Tibial artery (tissue), 4 donors: Measurements from ENCODE around the gene CLDN6.

Experiments used
- DNase-seq, 2 donors: peaks; one replicate each; pipeline ENCODE4 v3.0.0-alpha.2; 2019
- H3K27ac ChIP-seq, 2 donors: fragments of 200-600 bp; sonication (generic) in 1 of 2; 1 replicate in 1 of 2; 2 replicates in 1 of 2; pipeline ENCODE4 v1.5.1; 2018 to 2019; ENCODE audit warnings: mild to moderate bottlenecking in 1 of 2
- H3K27me3 ChIP-seq, 2 donors: fragments of 200-600 bp; sonication (generic) in 1 of 2; one replicate each; pipeline versions ENCODE4 v1.5.1 to v1.6.0; 2016 to 2019
- H3K36me3 ChIP-seq, 3 donors: fragments of 200-600 bp; sonication (generic) in 2 of 3; one replicate each; pipeline ENCODE4 v1.5.1; 2016 to 2019; ENCODE audit warnings: mild to moderate bottlenecking in 2 of 3
- H3K4me1 ChIP-seq, 4 donors: fragments of 200-600 bp; sonication (generic) in 2 of 4; 1 replicate in 3 of 4; 2 replicates in 1 of 4; pipeline ENCODE4 v1.5.1; 2016 to 2019
- H3K4me3 ChIP-seq, 2 donors: fragments of 200-600 bp; sonication (generic) in 1 of 2; 1 replicate in 1 of 2; 2 replicates in 1 of 2; pipeline ENCODE4 v1.5.1; 2018 to 2019; ENCODE audit warnings: mild to moderate bottlenecking in 2 of 2
- H3K9me3 ChIP-seq, 3 donors: fragments of 200-600 bp; sonication (generic) in 1 of 3; one replicate each; pipeline ENCODE4 v1.5.1; 2016 to 2019
- intact Hi-C: fragments of 100-400 bp; cut with DNase I; formaldehyde crosslinking; loops from one replicate; pipeline ENCODE4 v1.15.0; 2023; ENCODE audit warnings: low total_unique reads
- TF ChIP-seq, protein P1 (sequence below), 2 experiments: fragments of 200-600 bp in 1 of 2; fragments of 450-650 bp in 1 of 2; IDR thresholded peaks; one replicate each; pipeline ENCODE4 v1.5.1; 2017 to 2019; ENCODE audit warnings: antibody characterized with exemption in 2 of 2, mild to moderate bottlenecking in 1 of 2, moderate library complexity in 1 of 2

The CLDN6 gene

DNA sequence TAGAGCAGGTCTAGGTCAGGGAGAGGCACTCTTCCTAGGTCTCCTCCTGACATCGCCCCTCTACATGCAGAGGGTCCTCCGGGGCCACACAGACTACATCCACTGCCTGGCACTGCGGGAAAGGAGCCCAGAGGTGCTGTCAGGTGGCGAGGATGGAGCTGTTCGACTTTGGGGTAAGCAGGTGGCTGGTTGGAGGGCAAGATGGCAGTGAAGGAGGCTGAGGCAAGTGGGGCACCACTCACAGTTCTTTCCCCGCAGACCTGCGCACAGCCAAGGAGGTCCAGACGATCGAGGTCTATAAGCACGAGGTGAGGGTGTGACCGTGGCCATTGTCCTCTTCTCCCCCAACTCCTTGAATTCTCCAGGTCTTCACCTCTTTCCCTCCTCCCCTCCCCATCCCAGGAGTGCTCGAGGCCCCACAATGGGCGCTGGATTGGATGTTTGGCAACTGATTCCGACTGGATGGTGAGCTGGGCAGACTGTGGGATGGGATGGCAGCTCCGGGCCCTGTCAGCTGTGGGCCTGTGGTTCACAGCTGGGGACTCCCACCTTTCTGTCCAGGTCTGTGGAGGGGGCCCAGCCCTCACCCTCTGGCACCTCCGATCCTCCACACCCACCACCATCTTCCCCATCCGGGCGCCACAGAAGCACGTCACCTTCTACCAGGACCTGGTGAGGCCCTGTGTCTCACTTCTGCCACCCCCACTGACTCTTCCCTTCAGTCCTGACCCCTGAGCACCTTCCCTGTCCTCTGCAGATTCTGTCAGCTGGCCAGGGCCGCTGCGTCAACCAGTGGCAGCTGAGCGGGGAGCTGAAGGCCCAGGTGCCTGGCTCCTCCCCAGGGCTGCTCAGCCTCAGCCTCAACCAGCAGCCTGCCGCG, 8.9 kb upstream of the CLDN6 start:
- Histone ChIP-seq H3K9me3 (no peaks in the 10 kb centered on the region), H3K27ac (no peak overlapping the region), H3K4me1 (peaks cover 0 to 53% (median 42%) of the 10 kb centered on the region in 4 donors), H3K4me3 (no peak overlapping the region), H3K27me3 (peaks cover 0 to 27% of the 10 kb centered on the region in 2 donors), H3K36me3 (peaks cover 0 to 21% (median 16%) of the 10 kb centered on the region in 3 donors)
- TF ChIP-seq, protein P1, sequence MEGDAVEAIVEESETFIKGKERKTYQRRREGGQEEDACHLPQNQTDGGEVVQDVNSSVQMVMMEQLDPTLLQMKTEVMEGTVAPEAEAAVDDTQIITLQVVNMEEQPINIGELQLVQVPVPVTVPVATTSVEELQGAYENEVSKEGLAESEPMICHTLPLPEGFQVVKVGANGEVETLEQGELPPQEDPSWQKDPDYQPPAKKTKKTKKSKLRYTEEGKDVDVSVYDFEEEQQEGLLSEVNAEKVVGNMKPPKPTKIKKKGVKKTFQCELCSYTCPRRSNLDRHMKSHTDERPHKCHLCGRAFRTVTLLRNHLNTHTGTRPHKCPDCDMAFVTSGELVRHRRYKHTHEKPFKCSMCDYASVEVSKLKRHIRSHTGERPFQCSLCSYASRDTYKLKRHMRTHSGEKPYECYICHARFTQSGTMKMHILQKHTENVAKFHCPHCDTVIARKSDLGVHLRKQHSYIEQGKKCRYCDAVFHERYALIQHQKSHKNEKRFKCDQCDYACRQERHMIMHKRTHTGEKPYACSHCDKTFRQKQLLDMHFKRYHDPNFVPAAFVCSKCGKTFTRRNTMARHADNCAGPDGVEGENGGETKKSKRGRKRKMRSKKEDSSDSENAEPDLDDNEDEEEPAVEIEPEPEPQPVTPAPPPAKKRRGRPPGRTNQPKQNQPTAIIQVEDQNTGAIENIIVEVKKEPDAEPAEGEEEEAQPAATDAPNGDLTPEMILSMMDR (IDR thresholded peaks at IDR 0.05): no peak
- intact Hi-C loops: no loop called here
- DNase-seq: no peak

DNA sequence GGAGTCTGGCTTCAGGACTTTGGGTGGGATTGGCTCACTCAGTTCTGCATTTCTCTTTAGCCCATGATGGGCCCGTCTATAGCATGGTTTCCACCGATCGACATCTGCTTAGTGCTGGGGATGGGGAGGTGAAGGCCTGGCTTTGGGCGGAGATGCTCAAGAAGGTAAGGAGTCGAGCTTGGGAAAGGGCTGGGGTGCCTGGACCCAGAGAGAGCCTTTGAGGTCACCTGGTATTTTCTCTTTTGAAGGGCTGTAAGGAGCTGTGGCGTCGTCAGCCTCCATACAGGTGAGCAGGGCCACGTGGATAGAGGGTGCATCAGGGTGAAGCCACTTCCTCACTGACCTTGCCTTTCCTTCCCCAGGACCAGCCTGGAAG, 8.0 kb upstream of the CLDN6 start:
- H3K4me1 ChIP-seq: peaks cover 0 to 58% (median 50%) of the 10 kb centered on the region in 4 donors
- intact Hi-C loops: no loop called here

DNA sequence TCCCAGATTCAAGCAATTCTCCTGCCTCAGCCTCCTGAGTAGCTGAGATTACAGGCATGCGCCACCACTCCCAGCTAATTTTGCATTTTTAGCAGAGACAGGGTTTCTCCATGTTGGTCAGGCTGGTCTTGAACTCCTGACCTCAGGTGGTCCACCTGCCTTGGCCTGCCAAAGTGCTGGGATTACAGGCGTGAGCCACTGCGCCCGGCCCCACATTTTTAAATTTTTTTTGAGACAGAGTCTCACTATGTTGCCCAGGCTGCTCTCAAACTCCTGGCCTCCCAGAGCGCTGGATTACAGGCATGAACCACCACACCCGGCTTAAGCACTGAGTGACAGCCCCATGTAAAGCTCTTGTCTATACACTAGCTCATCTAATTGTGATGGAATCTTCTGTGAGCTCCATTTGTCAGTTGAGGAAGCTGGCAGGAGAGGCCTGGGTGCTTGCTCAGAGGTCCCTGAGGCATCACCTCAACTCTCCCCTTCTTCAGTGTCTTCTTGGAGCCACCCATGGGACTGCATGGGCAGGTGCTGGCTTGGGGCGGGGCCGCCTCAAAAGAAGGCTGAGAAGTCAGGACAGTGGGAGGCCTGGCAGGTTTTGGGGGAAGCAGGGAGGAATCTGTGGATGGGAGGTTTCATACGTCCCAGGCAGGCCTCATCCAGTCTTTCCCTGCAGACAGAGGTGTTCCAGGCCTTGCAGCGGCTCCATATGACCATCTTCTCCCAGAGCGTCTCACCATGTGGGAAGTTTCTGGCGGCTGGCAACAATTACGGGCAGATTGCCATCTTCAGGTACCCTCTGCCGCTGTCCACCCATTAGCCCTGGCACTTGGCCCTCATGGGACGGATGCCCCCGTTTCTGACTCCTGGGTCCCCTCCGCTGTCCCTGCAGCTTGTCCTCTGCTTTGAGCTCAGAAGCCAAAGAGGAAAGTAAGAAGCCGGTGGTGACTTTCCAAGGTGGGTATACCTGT, 7.3 kb upstream of the CLDN6 start:
- no peak overlapping the region for H3K4me3 ChIP-seq
- H3K9me3 ChIP-seq: no peaks in the 10 kb centered on the region
- H3K27ac ChIP-seq: no peak overlapping the region
- H3K27me3 ChIP-seq: peaks cover 0 to 15% of the 10 kb centered on the region in 2 donors
- TF ChIP-seq, protein P1 (IDR thresholded peaks at IDR 0.05): no peak
- peaks cover 0 to 59% (median 50%) of the 10 kb centered on the region in 4 donors for H3K4me1 ChIP-seq
- H3K36me3 ChIP-seq: peaks cover 0 to 21% (median 16%) of the 10 kb centered on the region in 3 donors
- intact Hi-C loops: no loop called here
- no peak for DNase-seq

More for the DNA sequence above, 8.0 kb upstream of the CLDN6 start:
- H3K27me3 ChIP-seq: peaks cover 0 to 21% of the 10 kb centered on the region in 2 donors
- no peak overlapping the region for H3K4me3 ChIP-seq
- DNase-seq: no peak
- H3K27ac ChIP-seq: no peak overlapping the region
- no peaks in the 10 kb centered on the region for H3K9me3 ChIP-seq
- TF ChIP-seq, protein P1 (IDR thresholded peaks at IDR 0.05): no peak
- H3K36me3 ChIP-seq: peaks cover 0 to 21% (median 16%) of the 10 kb centered on the region in 3 donors

DNA sequence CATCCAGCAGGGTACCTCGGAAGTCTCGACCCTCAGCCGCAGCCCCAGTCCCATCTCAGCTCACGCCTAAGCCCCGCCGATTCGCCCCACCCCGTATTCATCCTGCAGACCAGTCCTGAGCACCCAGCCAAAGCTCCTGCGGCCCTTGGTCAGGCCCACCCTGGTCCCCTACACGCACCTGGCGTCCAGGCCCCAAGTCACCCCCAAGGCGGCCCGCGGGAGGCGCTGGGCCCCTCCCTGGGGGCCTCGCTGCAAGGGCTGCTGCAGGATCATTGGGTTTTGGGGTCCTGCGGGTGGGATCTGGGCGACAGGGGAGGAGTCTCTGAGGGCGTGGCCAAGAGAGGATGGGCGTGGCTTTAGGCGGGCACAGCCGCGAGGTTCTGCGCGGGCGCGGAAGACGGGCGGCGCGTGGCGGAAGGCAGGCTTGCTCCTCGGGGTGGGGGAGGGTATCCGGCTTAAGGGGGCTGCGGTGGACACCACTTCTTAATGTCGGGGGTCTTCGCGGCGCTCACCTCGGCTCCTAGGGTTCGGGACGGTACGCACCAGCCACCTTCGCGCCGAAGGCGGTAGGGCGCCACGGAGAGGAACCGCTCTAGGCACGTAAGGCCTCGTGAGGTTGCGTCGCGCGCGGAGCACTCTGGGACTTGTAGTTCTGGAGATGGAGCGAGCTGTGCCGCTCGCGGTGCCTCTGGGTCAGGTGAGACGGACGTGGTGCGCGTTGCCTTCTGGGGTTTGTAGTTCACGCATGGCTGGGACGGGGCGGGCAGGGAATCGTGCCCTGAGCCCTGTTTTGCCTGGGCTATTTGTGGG, 5.9 kb upstream of the CLDN6 start, which contains the start of the genes HCFC1R1 and THOC6:
Gene HCFC1R1 (minus strand): TSS at position 274 of the 810 bp plus-strand sequence. CDS start 1 bp downstream, at position 273.
Gene THOC6 (plus strand): TSS at position 367 of the 810 bp plus-strand sequence. CDS start 292 bp downstream, at position 659.
- no peaks in the 10 kb centered on the region for H3K9me3 ChIP-seq
- TF ChIP-seq, protein P1 (IDR thresholded peaks at IDR 0.05): no peak
- H3K36me3 ChIP-seq: peaks cover 0 to 21% (median 16%) of the 10 kb centered on the region in 3 donors
- DNase-seq: peak; percentile 98 to 99
- H3K27ac ChIP-seq: peak within 1 kb of the TSS; percentile 95 to 96
- peak within 1 kb of the TSS; percentile 73 to 88 for H3K4me3 ChIP-seq
- H3K27me3 ChIP-seq: peaks cover 0 to 7% of the 10 kb centered on the region in 2 donors
- intact Hi-C loops: no loop called here
- peaks cover 0 to 55% (median 47%) of the 10 kb centered on the region in 4 donors for H3K4me1 ChIP-seq

DNA sequence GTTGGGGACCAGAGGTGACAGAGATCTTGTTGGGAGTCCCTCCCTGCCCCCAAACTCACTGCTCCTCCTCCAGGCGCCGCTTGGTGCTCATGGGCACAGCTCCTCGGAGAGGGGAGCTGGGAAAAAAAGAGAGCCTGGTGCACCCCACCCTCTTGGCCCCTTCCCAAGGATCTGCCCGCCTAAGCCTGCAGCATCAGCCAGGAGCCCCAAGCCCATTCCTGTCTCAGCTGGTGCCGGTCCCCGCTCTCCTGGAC, 5.4 kb upstream of the CLDN6 start:
- peaks cover 0 to 54% (median 42%) of the 10 kb centered on the region in 4 donors for H3K4me1 ChIP-seq
- no peaks in the 10 kb centered on the region for H3K9me3 ChIP-seq
- H3K27me3 ChIP-seq: peaks cover 0 to 12% of the 10 kb centered on the region in 2 donors
- intact Hi-C loops: no loop called here
- peak overlapping the region; percentile 73 to 88 for H3K4me3 ChIP-seq
- TF ChIP-seq, protein P1 (IDR thresholded peaks at IDR 0.05): no peak
- no peak for DNase-seq
- peaks cover 0 to 21% (median 16%) of the 10 kb centered on the region in 3 donors for H3K36me3 ChIP-seq
- peak overlapping the region; percentile 95 to 96 for H3K27ac ChIP-seq
